ENCODE results near the gene HOXA7.

HOXA7 gene

DNA sequence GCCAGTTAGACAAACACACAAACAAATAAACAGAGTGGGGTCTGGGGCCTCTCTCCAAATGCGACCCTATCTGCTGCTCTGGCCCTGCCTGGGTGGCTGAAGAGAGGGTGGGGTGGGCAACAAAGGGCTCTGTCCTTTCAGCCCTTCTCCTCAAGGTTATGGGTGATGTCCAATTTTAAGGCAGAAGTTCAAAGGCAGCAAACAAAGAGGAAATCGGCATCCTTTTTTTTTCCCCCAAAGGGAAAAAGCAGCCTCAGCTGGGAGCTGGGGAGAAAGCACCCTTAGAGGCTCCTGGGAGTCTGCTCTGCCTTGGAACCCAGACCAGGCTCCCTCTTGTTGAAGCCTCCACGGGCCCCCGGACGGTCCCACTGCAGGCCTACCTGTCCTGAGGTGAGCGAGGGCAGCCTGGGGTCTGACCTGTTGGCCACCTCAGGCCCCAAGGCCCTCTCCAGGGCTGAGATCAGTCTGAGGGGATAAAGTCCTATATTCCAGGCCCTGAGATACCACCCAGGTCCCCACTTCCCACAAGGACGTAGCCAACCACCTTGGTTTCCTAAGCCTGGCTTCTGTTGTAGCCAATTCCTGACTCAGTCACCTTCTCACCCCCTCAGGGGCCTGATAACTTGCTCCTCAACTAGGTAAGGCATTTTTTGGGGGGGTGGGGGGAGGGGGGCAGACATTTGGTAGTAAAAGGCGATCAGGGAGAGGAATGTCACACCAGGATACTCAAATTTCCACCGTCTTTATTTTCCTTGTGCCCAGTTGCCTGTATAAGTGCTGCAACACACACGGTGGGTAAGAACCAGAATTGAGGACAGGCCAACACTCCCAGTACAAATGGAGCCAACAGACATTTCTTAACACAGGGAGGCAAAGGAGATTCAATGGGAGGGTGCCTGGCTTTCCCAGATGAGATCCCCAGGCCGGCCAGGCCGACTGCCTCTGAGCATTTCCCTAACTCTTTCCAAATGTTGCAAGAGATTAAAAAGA, 24.3 kb upstream of the HOXA7 start:
- no peak for DNase-seq

DNA sequence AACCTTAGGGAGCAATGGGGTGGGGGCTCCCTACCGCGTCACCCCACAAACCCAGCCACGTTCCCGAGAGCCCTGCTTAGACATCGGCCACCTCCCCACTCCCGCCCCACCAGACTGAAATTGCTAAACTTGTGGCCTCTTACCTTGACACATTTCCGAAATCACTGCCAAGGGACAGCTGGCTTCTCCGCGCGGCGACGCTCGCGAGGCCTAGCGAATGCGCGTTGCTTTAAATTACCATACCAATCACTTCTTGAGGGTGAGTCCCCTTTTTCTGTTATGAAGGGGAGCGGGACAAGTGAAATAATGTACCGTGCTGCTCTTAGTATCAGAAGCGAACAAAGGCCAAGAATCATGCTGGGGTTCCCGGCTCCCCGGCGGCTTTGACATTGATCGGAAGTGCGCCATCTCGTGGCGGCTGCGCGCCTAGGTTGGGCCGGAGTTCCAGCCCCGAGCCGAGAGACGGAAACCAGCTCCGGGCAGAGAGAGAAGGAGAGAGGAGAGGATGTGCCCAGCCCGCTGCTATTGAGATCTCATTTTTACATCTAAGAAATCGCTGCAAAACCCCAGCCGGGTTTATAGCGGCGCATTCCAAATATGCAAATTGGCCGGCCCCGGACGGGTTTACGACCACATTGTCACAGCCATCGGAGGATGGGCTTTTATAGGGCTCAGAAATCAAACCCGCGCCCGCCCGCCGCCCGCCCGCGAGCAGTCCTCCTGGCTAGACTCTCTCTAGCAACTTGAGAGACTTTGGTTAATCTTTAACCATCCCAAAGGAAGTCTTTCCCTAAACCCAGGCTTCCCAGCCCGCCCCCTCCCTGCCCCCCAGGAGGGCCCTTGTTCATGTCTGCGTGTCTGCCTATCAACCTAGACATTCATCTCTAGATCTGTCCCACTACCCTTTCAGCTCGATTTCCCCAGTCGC, 23.3 kb upstream of the HOXA7 start:
- peak; percentile 59 for DNase-seq

DNA sequence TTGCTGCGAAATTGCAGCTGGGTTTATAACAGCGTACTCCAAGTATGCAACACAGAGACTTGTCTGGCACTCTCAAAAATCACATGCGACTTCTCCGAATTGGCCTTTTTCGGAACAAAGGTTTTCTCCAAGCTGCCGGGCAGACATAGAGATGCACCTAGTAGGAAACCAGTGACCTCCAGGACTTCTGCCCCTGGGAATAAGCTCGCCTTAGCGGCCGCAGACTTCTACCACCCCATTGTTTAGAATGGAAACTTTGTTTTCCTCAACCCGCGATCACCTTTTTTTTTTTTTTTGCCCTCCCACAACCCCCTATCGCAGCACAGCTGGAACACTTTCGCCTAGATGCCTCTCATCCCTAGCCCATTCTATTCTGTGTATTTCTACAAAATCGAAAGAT, 22.6 kb upstream of the HOXA7 start:
- no peak for DNase-seq

DNA sequence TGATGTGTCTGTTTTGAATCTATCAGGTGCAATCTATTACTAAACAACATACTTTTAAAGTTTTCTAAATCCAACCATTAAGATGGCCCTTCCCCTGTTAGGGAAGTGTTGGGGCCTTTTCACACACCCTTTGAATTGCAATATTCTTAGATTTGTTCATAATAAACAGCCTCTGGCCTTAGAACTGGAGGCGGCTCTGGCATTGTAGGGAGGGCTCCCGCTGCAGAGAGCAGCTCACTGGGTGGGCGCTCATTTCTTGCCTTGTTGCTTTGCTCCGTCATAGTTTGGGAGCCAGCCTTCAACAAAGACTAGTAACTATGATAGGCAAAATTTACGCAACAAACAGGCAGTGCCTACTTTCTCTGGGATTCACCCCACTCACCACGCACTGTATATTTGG, 21.9 kb upstream of the HOXA7 start:
- no peak for DNase-seq

DNA sequence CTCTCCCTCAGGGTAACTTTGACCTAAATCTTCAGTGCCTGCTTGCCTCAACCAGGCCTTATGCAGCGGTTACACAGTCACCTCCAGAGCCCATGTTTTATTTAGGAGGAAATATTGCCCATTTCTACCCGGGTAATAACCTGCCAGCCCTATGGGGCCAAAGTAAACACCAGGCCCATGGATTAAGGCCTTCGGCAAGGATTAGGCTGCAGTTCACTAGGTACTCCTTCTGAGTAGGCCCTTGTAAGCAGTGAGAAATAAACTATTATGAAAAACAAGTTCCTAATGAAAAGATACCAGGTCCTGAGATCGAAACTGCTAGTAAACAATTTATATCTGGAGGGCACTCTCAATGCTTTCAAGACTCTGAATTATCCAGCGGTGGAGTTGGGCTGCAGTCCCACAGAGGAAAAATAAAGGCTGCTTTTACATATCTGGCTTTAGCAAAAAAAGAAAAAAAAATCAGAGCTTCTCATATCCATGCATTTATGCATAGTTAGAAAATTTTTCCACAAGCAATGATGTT, 21.4 kb upstream of the HOXA7 start:
- no peak for DNase-seq

DNA sequence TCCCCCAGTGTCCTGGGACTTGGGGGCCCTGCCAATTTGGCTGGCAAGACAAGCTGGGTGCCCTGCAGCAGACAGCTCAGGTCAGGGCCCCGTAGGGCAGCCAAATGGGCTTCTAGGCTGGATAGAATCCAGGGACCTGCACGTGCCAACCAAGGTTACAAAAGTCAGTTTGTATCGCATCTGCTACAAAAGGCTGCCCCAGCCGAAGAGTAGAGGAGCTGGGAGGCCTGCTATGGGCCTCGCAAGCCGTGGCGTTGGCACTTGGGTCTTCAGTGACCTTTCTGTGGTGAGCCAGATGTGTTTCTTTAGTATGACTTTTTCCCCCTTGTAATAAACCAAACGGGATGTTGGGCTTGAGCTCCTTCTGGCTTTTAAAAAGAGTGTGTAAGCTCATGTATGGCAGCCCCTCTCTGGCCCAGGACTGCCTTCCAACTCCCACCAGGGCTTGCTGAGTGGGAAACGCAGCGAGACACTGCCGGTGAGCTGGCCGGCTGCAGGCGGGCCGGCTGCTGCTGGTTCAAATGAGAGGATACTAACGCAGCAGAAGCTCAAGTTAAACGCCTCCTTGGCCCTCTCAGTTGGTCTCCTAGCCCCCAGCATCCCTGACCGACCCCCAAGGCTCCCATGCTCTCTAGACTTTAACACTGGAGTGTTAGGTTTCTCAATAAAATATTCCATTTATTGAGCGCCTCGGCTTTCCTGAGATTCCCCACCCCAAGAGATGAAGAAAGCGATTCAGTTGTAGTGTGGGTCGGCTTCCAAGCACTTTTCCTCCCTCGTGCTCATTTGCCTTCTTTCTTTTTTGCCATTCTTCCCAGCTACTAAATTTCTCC, 20.7 kb upstream of the HOXA7 start:
- DNase-seq: no peak

DNA sequence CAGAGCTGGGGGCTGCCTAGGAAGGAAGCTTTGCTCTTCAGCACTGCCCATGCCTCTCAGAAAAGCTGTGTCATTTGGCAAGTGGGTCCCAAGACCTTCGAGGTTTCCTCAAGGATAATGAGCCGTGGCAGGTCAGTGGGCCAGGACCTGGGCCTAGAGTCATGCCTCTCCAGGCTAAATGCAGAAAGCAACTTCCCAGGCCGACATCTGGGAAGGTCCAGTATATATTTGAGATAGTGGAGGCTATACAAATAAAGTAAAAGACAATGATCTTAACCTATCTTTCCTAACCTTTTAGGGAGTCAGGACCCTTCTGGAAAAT, 20.0 kb upstream of the HOXA7 start:
- no peak for DNase-seq

DNA sequence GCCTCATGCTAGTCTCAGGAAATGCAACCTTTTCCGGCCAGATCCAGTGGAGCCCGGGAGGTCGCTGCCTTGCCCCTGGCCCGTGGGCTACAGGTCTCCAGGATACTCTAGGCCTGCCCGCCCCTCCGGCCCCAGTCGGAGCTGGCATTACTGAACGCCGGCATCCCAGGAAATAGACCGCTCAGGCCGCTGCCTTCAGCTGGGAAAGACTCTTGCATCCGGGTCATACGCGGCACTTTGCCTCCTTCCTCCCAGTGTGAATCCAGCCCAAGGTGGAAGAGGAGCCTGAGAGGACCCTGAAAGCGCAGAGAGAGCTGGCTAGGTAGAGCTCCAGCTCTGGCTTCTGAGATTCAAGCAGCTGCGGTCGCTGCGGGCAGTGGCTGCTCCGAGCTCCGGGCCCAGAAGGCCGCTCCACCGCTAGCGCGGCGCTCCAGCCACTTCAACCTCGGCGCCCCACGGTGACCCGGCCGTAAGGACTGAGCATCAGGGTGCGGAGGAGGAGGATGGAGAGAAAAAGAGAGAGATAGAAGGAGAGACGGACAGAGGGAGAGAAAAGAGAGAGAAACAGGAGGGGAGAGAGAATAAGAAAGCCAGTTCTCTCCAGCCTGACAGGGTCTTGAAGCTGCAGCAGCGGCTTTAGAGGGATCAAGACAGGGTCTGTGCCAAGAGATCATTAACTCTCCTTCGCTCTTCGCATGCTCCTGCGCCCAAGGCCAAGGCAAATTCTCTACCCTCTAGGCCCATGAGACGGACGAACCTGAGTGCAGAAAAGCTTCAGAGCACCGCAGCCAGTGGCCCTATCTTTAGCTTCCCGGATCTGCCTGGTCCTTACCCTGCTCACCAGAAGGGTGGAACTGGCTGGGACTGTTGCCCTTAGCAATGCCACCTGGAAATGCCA, 19.4 kb upstream of the HOXA7 start:
- no peak for DNase-seq

DNA sequence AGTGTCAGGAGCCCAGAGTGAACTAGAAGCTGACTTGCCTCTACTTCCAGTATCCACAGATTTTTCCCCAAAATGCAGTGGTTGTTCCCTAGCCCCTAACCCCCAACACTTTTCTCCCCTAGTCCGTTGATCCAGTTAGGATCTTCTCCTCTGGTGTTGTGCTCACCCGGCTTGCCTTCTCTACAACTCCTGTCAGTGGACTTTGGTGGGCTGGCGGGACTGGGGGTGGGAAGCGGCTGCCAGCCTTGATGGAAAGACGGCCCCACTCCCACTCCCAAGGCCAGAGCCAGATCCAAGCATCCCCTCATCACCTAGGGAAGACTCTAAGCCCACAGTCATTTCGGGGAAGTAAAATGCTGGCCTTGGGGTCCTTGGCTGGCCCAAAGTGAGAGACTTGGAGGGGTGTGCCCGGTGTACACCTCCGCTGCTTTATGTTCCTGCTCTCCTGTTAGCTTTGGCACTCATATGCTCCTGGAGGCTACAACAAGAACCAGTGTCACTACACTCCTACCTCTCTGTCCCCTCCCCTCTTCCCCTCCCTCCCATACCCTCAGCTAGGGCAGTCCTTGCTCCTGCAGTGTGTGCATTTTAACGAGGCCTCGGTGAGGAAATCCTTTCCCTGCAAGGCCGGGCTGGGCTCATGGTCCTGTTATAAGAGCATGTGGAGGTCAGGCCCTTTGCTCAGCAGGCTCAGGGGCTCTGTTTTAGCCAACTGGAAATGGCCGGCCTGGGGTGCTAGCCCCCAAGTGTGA, 18.6 kb upstream of the HOXA7 start:
- no peak for DNase-seq

DNA sequence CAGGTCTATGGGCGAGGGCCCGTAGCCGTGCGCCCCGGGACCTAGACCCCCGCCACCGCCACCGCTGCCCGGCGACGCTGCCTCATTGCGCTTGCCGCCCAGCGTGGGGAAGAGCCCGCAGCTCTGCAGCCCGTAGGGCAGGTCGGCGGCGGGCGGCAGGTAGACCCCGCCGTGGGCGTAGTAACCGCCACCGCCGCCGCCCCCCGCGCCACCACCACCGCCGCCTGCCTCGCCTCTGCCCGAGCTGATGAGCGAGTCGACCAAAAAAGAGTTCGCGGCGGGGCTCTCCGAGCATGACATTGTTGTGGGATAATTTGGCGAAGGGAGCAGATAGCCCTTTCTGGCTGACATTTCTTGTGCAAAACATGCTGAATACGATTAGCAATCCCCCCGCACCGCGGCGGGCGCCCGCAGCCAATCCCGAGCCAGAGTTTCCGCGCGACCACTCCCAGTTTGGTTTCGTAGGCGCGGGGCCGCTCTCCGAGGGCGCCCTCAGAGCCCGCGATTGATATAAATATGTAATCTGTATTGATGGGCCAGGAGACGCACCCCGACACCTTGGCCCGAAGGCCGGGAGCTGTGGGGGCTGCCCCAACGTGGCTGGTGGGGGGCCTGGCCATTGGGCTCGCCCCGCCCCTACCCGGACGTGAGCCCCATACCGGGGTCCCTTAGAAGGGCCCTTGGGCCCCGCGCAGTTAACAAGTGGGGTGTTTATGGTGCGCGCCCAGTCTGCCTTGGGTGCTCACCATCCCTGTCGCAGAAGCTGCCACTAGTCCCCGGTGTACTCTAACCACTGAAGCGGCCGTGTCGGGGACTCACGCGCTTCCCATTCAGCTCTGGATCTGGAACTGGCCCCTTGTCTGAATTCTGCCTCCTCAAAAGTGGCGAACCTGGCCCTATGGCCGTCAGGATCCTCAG, 17.7 kb upstream of the HOXA7 start, which contains the start of gene HOXA10:
Gene HOXA10, minus strand, starts transcription at position 365 of the 918 bp plus-strand sequence. Its CDS starts 14 bp downstream, at position 351.
- DNase-seq: no peak

DNA sequence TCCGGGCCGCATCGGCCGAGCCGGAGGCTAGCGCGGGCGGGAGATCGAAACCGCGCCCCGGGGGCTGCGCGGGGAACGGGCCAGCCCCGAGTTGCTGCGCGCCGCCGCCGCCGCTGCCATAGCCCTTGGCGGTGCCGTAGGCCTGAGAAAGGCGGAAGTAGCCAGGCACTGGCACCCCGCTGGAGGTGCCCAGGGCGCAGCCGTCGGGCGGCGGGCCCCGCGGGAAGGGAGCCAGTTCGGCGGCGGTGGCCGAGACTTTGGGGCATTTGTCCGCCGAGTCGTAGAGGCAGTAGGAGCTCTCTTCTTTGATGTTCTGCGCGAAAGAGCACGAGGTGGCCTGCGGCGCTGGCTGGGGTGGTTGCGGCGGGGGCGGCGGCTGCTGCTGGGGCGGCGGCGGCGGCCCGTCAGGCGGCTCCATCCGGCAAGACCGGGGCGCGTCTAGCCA, 17.1 kb upstream of the HOXA7 start:
- peak; percentile 43 for DNase-seq

DNA sequence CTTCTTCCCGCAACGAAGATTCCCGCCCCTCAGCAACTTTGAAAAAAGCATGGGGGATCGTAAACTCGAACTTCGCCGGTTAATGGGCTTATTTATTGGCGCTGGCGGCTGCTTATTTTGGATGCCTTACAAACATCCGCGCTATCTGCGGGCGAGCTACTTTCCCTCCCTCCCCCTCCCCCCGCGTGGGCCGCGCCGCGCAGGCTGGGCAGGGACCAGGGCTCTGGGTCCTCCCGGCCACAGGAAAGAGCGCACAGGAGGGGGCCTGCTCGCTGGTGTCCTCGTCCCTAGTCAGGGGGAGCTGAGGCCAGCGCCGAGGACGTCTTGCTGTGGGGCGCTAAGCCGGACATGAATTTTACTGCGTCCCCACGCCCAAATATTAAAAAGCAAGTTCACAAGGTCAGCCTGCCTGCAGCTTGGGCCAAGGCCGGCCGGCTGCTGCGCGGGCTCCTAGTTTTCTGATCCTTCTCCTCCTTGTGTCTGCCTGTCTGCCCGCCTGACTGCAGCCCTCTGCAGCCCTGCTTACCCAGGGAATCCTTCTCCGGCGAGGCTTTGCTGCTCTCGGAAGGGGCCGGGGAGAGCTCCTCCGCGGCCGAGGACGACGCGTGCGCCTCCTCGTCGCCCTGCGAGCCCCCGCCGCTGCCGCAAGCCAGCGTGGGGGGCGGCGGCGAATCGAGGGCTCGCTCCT, 16.5 kb upstream of the HOXA7 start:
- DNase-seq: no peak

DNA sequence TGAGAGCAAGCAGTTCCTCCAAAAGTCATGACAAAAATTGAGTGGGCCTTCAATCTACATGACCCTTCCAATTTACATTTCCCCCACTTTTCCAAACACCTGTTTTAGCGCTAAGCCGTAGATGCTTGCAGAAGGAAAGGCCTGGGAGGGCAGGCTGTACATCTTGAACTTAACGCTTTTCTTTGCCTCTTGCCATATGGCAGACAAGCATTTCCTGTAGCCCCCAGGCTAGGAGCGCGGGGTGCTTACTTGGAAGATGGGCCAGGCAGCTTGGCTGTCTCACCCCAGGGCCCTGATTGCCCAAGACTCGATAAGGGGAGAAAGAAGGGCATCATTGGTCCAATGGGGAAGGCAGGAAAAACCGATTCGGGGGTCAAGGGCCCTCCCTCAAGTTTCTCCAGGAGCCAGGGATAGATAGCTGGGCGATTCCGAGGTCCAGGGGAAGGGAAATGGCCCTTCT, 15.9 kb upstream of the HOXA7 start:
- no peak for DNase-seq

DNA sequence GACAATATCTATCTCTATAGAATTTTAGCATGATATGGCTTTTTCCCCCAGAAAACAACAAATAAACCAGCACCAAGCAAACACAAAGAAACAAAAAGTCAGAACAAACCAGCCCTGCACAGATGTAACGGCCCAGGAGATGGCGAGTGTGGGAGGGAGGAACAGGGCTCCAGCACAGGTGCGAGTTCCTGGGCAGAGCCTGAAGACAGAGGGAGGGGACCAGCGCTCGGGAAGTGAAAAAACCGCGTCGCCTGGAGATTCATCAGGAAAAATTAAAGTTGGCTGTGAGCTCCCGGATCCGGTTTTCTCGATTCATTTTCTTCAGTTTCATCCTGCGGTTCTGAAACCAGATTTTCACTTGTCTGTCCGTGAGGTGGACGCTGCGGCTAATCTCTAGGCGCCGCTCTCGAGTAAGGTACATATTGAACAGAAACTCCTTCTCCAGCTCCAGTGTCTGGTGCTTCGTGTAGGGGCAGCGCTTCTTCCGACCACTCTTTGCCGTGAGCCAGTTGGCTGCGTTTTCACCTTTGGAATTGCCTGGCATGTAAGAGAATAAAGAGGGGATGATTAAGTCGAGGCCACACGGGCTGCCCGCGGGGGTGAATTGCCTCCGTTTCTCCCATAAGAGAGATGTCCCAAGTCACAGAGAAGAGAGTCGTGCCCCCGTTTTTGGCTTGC, 15.3 kb upstream of the HOXA7 start:
- no peak for DNase-seq

DNA sequence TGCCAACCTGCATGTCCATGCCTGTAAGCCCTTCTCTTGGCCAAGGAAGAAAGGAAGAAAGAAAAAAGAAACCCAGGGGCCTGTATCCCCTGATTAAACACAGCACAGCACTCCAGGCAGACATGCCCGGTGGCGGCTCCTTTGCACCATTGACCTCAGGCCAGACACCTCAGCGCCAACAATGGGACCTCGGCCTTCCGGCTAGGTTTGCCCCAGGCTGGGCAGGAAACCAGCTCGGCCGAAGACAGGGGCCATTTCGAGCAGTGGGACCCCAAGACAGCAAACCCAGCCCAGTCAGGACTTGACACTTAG, 14.8 kb upstream of the HOXA7 start:
- no peak for DNase-seq

DNA sequence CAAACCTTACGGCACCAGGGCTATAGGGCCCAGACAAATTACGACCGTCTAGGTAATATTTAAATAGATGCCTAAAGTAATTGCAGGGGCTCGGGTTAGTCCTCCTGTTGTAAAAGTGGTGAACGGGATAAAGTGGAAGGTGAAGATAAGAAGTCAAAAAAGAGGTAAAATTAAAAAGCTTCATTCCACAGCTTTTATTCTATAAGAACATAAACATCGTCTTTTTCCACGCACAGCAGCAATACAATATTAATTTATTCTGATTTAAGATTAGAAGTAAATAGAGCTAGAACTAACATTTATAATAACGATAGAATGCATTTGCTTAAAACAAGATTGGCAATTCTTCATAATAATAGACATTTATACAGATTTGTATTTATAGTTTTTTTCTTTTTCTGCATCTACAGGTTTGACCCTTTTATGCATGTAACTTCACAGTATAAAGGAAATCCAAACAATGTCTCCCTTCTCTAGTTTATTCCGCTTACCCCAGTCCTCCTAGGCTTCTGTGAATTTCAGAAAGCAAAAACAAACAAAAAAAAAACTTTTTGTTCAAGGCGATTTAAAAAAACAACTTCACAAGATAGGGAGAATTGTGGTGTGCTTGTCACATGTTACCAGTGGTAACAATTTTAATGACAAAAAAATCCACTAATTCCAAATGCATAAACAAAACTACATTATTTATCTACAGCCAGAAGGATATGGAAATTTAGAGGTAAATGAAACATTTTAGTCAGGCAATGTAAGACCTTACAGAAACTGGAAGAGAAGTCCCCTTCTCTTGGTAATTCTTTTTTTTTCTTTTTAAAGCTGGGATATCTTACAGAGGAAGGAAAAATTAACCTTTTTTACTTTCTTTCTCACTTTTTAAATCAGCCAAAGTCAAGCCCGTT, 14.2 kb upstream of the HOXA7 start:
- DNase-seq: no peak
